ENCODE results near the gene TBL1X. TPM values are rescaled to one million over a fixed set of nuclear protein-coding genes. Genes with fewer than 3 reads are reported as not detected.

TBL1X gene
- total and polyA plus RNA-seq, 12 donors, result 5.0 to 256 (median 28.1) TPM

DNA sequence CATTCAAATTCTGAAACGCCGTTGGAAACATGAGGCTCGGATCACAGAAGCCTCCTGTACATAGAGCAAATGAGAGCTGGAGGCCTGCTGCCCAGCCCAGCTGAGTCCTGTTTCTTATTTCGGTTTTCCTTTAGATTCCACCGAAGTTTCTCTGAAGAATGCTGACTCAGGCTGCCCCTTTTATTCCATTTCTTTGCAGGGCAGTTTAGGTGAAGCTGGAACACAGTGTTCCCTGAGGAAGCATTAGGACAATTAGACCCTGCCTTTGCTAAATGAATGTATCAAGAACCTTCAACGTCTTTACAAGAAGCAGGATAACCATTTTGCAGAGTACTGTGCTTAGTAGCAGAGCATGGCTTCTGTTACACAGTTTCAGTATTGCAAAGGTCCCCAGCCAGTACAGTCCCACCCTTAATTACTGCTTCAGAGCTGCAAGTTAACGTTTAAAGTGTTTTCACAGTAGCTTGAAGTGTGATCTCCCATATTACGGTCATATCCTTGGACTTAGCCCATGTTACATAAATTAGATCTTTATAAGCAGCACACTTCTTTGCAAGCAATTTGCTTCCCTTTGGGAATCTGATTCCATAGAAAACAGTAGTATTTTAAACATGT, 117.0 kb downstream of the TBL1X start:
- 65 to 74% (median 71%) methylated on average over 7 to 8 of the region's 8 CpGs for WGBS, 4 donors
- Histone ChIP-seq H3K27ac (no peak overlapping the region), H3K4me3 (no peak overlapping the region), H3K9me3 (replicated peaks in 1 of 3) (no peaks in the 10 kb centered on the region), H3K36me3 (replicated peaks in 1 of 2) (no peaks in the 10 kb centered on the region), H3K4me1 (replicated peaks in 1 of 2) (peaks cover 0 to 4% of the 10 kb centered on the region in 2 donors), H3K27me3 (no peaks in the 10 kb centered on the region)
- no peak for DNase-seq
- no peak for TF ChIP-seq POLR2A (IDR thresholded peaks at IDR 0.05)
- TF ChIP-seq, protein P1, sequence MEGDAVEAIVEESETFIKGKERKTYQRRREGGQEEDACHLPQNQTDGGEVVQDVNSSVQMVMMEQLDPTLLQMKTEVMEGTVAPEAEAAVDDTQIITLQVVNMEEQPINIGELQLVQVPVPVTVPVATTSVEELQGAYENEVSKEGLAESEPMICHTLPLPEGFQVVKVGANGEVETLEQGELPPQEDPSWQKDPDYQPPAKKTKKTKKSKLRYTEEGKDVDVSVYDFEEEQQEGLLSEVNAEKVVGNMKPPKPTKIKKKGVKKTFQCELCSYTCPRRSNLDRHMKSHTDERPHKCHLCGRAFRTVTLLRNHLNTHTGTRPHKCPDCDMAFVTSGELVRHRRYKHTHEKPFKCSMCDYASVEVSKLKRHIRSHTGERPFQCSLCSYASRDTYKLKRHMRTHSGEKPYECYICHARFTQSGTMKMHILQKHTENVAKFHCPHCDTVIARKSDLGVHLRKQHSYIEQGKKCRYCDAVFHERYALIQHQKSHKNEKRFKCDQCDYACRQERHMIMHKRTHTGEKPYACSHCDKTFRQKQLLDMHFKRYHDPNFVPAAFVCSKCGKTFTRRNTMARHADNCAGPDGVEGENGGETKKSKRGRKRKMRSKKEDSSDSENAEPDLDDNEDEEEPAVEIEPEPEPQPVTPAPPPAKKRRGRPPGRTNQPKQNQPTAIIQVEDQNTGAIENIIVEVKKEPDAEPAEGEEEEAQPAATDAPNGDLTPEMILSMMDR (IDR thresholded peaks at IDR 0.05), result no peak
- intact Hi-C loops (cut with DNase I), result no loop called here

DNA sequence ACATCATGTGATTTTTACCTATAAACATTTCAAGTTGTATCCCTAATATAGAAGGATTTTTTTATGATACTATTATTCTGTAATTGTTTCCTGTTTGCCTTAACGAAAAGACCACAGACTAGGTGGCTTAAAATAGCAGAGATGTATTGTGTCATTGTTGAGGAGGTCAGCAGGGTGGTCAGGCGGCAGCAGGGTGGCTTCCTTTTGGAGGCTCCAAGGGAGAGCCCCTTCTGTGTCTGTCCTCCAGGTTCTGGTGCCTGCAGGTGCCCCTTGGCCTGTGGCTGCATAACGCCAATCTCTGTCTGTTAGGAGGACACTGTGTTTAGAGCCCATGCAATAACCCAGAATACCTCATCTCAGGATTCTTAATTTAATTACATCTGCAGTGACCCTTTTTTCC, 118.1 kb downstream of the TBL1X start:
- H3K36me3 ChIP-seq (replicated peaks in 1 of 2), result no peaks in the 10 kb centered on the region
- 61 to 80% (median 72%) methylated on average over 3 of the region's 3 CpGs for WGBS, 4 donors

DNA sequence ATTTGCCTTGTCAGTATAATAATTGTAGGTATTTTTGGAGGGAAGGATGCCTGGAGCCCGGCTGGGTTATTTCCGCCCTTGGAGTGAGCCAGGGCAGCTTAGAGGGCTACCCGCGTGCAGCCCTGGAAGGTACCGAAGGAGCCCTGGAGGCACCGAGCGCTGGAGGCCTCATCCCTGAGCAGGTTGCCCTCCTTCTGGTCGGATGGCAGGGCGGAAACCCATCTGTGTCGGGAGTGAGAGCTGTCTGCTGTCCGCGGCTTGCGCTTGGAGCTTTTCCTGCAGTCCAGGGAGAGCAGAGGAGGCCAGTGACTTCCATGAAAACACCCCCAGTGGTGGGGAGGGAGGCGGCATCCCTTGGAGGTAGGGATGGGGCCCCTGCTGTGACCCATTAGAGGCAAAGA, 122.1 kb downstream of the TBL1X start:
- Histone ChIP-seq H3K36me3 (replicated peaks in 1 of 2) (no peaks in the 10 kb centered on the region), H3K4me3 (no peak overlapping the region), H3K27ac (no peak overlapping the region), H3K4me1 (replicated peaks in 1 of 2) (no peaks in the 10 kb centered on the region), H3K27me3 (no peaks in the 10 kb centered on the region), H3K9me3 (replicated peaks in 1 of 3) (no peaks in the 10 kb centered on the region)
- intact Hi-C loops (cut with DNase I), result no loop called here
- no peak for DNase-seq
- TF ChIP-seq POLR2A (IDR thresholded peaks at IDR 0.05), result no peak
- TF ChIP-seq, protein P1 (IDR thresholded peaks at IDR 0.05), result no peak
- WGBS, 4 donors, result 67 to 98% (median 80%) methylated on average over 11 to 14 of the region's 14 CpGs

More for the DNA sequence above, 118.1 kb downstream of the TBL1X start:
- Histone ChIP-seq H3K4me3 (no peak overlapping the region), H3K9me3 (replicated peaks in 1 of 3) (no peaks in the 10 kb centered on the region), H3K27ac (no peak overlapping the region), H3K27me3 (no peaks in the 10 kb centered on the region), H3K4me1 (replicated peaks in 1 of 2) (peaks cover 0 to 4% of the 10 kb centered on the region in 2 donors)
- DNase-seq, result no peak
- intact Hi-C loops (cut with DNase I), result no loop called here
- no peak for TF ChIP-seq POLR2A (IDR thresholded peaks at IDR 0.05)
- TF ChIP-seq, protein P1 (IDR thresholded peaks at IDR 0.05), result no peak

DNA sequence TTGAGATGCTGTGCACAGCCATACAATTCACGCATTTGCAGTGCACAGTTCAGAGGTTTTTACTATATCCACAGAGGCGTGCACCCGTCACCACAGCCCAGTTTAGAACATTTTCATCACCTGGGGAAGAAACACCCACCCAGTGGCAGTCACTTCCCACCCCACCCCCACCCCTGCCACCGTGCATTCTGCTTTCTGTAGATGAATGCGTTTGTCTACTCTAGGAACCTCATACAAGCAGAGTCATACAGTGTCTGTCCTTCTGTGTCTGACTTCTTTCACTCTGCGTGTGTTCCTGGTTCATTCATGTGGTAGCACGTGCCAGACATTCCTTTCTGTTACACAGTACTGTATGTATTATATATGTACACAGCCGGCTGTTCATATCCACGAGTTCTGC, 122.8 kb downstream of the TBL1X start:
- Histone ChIP-seq H3K36me3 (replicated peaks in 1 of 2) (no peaks in the 10 kb centered on the region), H3K27ac (no peak overlapping the region), H3K9me3 (replicated peaks in 1 of 3) (no peaks in the 10 kb centered on the region), H3K27me3 (no peaks in the 10 kb centered on the region), H3K4me1 (replicated peaks in 1 of 2) (no peaks in the 10 kb centered on the region), H3K4me3 (no peak overlapping the region)
- WGBS, 4 donors, result 77 to 88% (median 87%) methylated on average over 9 of the region's 9 CpGs
- intact Hi-C loops (cut with DNase I), result no loop called here
- TF ChIP-seq, protein P1 (IDR thresholded peaks at IDR 0.05), result no peak
- no peak for TF ChIP-seq POLR2A (IDR thresholded peaks at IDR 0.05)
- no peak for DNase-seq

Data from adrenal gland (tissue), 12 donors.